Measurements from ENCODE around the gene BRME1. TPM values are rescaled to one million over a fixed set of nuclear protein-coding genes. Genes with fewer than 3 reads are reported as not detected.

The BRME1 gene
- total RNA-seq, 1 experiment from 2014 or later, result 6.7 TPM

GRCh38 chr19:13932149-13932637 lies 26.3 kb upstream of the BRME1 start:
- no peak overlapping the region for H2AK5ac ChIP-seq (ENCODE audit: insufficient read length, low read length)
- no peak overlapping the region for H2BK20ac ChIP-seq (ENCODE audit: low read depth, low read length, poor library complexity, severe bottlenecking)
- no peak overlapping the region for H3K9ac ChIP-seq (ENCODE audit: extremely low read depth, insufficient read length, low read length)
- H3K4me1 Mint-ChIP-seq, result peaks cover 10 to 23% of the 10 kb centered on the region in 2 experiments
- H3K36me3 Mint-ChIP-seq (ENCODE audit: insufficient read depth in 1 of 3, low read depth in 3 of 3), result peaks cover 6 to 16% (median 13%) of the 10 kb centered on the region in 3 experiments; a peak in 6 of 7 replicates
- no peaks in the 10 kb centered on the region for H3K79me1 ChIP-seq (ENCODE audit: insufficient read depth, low read depth, low read length, poor library complexity, severe bottlenecking)
- H3K27me3 Mint-ChIP-seq (ENCODE audit: low read depth), result no peaks in the 10 kb centered on the region; the same call in 1 of the 2 replicates
- H3K23ac ChIP-seq (ENCODE audit: insufficient read length, low read depth, low read length), result no peak overlapping the region
- no peak overlapping the region for H3K18ac ChIP-seq (ENCODE audit: insufficient read length, low read depth, low read length)
- H3T11ph ChIP-seq (ENCODE audit: low read length), result no peak overlapping the region
- no peak for TF ChIP-seq CTCF (conservative IDR thresholded peaks at IDR 0.05)
- H4K91ac ChIP-seq (ENCODE audit: insufficient read length, low read depth, low read length), result no peak overlapping the region
- H3K14ac ChIP-seq (ENCODE audit: insufficient read depth, low read length), result no peak overlapping the region
- H3K4me3 Mint-ChIP-seq, result no peak overlapping the region
- H3K4me1 ChIP-seq (ENCODE audit: insufficient read depth, low read length), result peaks cover 3% of the 10 kb centered on the region; the same call in 1 of the 2 replicates
- H3K27ac ChIP-seq (ENCODE audit: insufficient read length, low read depth, low read length), result no peak overlapping the region
- peaks cover 5% of the 10 kb centered on the region for H4K20me1 ChIP-seq (ENCODE audit: control insufficient read depth, insufficient read depth, insufficient read length)
- H4K8ac ChIP-seq (replicated peaks; ENCODE audit: insufficient read length, low read depth, low read length), result no peak overlapping the region
- no peaks in the 10 kb centered on the region for H3K23me2 ChIP-seq (ENCODE audit: insufficient read length, low read depth, low read length, poor library complexity, severe bottlenecking)
- H3K9me3 Mint-ChIP-seq, result no peaks in the 10 kb centered on the region
- no peak overlapping the region for H2BK15ac ChIP-seq (ENCODE audit: low read depth, low read length)
- no peak overlapping the region for H4K5ac ChIP-seq (ENCODE audit: insufficient read length, low read depth, low read length)
- no peaks in the 10 kb centered on the region for H3K27me3 ChIP-seq (ENCODE audit: insufficient read depth, low read length)
- no peaks in the 10 kb centered on the region for H3K9me3 ChIP-seq (ENCODE audit: control insufficient read depth, low read depth, low read length)
- H2AFZ ChIP-seq (ENCODE audit: low read length), result no peak overlapping the region
- no peak overlapping the region for H3K4ac ChIP-seq (ENCODE audit: low read depth, low read length)
- H3K56ac ChIP-seq (ENCODE audit: insufficient read length, low read depth, low read length), result no peak overlapping the region
- no peaks in the 10 kb centered on the region for H3K79me2 ChIP-seq (ENCODE audit: insufficient read depth, low read length)
- H2BK5ac ChIP-seq (ENCODE audit: insufficient read length, low read length), result no peak overlapping the region
- DNase-seq, result no peak
- no peak overlapping the region for H3K4me2 ChIP-seq (ENCODE audit: insufficient read depth, insufficient read length, low read length)
- no CpG with 5 or more reads among the region's 6 CpGs for WGBS (ENCODE audit: extremely low coverage, insufficient read length, low lambda C conversion rate)
- H2BK120ac ChIP-seq (ENCODE audit: low read depth, low read length, poor library complexity, severe bottlenecking), result no peak overlapping the region
- H2BK12ac ChIP-seq (ENCODE audit: insufficient read length, low read depth, low read length), result no peak overlapping the region
- H3K27ac Mint-ChIP-seq, result no peak overlapping the region
